Stimulated activated CD4-positive, alpha-beta T cell treated with anti-CD3 and anti-CD28 coated beads, TNF-alpha, amount 100 ng/mL, for 4 hours (primary cell): ENCODE data around the gene TRIML2.

Source experiments
- DNase-seq, 3 experiments: peaks; one replicate each; pipeline ENCODE4 v3.0.0-alpha.2; 2020; ENCODE audit warnings: low read depth in 3 of 3

The TRIML2 gene, protein sequence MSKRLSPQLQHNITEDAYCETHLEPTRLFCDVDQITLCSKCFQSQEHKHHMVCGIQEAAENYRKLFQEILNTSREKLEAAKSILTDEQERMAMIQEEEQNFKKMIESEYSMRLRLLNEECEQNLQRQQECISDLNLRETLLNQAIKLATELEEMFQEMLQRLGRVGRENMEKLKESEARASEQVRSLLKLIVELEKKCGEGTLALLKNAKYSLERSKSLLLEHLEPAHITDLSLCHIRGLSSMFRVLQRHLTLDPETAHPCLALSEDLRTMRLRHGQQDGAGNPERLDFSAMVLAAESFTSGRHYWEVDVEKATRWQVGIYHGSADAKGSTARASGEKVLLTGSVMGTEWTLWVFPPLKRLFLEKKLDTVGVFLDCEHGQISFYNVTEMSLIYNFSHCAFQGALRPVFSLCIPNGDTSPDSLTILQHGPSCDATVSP

DNA sequence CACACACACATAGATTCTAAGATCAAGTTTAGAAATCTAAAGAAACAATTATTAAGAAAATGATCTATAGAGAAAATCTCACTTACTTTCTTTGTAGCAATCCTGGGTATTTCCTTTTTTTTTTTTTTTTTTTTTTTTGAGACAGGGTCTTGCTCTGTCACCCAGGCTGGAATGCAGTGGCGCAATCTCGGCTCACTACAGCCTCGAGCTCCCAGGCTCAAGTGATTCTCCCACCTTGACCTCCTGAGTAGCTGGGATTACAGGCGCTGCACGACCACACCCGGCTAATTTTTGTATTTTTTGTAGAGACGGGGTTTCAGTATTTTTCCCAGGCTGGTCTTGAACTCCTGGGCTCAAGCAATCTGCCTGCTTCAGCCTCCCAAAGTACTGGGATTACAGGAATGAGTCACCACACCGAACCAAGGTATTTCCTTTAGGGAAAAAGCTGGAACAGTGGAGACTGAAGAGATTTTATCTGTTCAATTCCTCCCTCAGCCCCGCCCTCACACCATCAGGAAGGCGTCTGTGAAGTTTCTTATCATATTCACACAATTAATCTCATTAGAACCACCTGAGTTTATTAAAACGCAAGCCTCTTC lies at the start of gene TRIML2:
TSS of gene TRIML2 (minus strand) at position 447 of the 599 bp plus-strand sequence. CDS start 4,235 bp downstream, outside the sequence.
- no peak for DNase-seq

DNA sequence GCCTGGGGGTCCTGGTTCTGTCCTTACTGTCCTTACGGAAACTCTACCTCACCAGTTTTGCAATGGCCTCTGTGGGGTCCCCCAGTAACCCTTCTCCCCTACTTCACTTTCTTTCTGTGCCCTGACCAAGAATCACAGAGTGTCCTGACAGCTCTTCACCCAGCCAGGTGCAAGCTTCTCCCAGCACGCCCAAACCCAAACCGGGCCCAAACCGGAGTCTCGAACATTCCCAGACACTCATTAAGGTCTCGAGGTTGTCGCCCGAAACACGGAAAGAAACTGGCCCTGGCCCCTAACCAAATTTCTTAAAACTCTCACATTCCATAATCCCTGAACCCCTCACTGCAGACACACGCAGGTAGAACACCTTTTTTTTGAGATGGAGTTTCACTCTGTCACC lies 48.9 kb upstream of the TRIML2 start:
- DNase-seq, result no peak

DNA sequence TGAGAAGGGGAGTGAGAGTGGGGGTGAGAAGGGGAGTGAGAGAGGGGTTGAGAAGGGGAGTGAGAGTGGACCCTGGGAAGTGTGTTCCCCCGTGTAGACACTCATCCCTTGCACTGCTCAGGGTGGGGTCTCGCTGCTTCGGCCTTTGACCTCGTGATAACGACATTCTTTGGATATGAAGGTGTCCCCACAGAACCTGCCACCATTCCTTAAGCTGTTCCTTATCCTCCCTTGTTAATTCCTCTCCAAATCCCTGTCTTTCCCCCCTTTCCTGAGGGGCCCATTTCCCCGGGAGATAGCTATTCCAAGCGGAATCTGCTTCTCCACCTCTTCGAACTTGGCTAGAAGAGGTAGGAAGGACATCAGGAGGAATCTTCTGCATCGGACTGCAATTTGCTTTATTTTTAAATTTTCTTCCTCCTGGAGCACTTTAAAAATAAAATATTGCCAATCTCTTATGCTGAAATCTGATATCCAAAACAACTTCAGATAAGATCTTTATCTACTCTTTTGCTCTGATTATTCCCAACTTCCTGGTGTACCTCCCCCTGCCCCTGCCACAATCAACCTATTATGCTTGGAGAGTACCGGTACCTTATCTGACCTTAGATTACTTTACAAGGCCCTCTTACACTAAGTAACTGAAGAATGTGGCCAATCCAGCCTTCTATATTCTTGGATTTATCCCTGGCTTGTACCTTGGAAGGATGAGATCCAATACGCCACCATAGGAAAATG lies 45.4 kb upstream of the TRIML2 start:
- no peak for DNase-seq

DNA sequence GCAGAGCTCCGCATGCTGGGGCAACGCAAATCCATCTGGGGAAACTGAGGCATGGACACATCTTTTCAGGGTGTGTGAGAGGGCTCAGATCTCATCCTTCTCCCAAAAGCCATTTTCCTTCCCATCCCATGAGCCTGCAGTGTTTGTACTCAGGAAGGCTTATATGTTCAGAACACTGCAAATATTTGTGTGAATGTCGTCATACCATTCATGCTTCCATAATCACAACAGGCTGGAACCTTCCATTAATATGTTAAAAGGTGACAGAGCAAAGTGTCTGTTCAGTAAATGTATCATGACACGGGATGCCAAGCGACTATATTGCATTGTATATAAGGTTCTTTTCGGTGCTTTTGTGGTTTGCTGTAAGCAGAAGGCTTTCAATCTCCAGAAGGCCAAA lies 38.4 kb upstream of the TRIML2 start:
- DNase-seq, result no peak

DNA sequence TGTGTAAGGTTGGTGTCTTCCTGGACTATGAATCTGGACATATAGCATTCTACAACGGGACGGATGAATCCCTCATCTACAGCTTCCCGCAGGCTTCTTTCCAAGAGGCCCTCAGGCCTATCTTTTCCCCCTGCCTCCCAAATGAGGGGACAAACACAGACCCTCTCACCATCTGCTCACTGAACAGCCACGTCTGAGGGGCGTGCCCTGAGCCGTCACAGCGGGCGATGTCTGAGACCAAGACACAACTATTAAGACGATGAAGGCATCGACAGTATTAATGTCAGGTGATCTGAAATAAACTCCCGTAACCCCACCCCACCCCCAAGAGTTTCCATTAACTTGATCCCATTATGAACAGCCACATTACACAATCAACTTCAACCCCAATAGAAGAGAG lies 37.8 kb upstream of the TRIML2 start:
- DNase-seq, result no peak

DNA sequence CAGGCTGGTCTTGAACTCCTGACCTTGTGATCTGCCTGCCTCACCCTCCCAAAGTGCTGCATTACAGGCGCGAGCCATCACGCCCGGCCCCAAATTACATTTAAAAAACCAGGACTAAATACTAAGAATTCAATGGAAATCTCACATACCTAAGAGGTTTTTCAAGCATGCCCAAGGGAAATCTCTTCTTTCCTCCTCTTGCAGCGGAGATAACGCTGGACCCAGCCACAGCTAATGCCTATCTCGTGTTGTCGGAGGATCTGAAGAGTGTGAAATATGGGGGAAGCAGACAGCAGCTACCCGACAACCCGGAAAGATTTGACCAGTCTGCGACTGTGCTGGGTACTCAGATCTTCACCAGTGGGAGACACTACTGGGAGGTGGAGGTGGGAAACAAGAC lies 37.2 kb upstream of the TRIML2 start:
- DNase-seq, result no peak

DNA sequence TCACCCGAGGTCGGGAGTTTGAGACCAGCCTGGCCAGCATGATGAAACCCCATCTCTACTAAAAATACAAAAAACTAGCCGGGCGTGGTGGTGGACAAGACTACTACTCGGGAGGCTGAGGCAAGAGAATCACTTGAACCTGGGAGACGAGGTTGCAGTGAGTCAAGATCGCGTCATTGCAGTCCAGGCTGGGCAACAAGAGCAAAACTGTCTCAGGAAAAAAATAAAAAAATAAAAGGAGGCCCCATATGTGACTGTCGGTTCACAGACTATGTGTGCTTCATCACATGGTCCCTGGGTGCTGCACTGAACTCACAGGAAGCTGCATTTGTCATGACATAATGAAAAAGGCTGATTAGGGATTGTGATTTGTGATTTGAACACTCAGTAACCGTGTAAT lies 36.2 kb upstream of the TRIML2 start:
- no peak for DNase-seq

DNA sequence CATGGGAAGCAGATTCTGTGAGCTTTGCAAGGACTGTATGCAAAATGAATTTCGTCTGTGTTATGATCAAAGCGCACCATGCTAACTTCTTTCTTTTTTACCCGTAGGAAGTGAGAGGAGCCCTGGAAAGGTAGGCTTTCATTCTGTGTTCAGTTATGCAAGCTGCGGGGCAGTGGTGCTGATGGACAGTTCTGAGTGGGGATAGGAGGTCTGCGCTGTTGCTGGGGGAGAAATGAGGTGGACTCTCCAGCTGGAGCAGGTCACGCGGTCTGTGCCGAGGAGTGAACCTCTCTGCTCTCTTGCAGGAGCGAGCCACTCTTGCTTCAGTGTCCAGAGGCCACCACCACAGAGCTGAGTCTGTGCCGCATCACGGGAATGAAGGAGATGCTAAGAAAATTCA lies 34.3 kb upstream of the TRIML2 start:
- no peak for DNase-seq

DNA sequence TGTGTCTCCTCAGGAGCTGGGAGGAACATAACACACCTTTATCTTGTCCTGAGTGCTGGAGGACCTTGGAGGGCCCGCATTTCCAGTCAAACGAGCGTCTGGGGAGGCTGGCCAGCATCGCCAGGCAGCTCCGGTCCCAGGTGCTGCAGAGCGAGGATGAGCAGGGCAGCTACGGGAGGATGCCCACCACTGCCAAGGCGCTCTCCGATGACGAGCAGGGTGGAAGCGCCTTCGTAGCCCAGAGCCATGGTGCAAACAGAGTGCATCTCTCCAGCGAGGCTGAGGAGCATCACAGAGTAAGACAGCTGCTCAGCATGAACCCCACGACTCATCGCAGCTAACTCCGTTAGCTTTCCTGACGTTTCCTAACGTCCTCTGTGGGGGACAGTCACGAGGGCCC lies 30.3 kb upstream of the TRIML2 start:
- no peak for DNase-seq

DNA sequence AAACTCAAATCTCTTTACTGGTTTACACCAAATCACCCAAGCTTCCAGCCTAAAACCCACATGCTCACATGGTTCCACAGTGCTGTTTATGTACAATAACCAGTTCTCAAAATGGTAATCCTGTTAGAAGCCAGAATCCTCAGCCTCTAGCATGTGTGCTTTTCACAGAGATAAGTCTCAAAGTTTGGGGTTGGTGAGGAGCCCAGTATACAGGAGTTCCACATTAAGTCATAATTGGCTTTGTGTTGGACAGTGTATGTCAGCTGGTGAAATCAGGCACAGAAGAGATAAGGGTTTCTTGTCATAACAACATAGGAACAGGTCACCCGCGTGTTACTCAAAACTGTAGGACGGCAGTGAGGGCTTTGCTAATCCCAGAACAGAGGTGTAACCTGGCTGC lies 29.7 kb upstream of the TRIML2 start, which contains the start of gene TRIML1:
TSS of gene TRIML1 (plus strand) at position 301 of the 400 bp plus-strand sequence. CDS start 118 bp downstream, outside the sequence.
- DNase-seq, result no peak

DNA sequence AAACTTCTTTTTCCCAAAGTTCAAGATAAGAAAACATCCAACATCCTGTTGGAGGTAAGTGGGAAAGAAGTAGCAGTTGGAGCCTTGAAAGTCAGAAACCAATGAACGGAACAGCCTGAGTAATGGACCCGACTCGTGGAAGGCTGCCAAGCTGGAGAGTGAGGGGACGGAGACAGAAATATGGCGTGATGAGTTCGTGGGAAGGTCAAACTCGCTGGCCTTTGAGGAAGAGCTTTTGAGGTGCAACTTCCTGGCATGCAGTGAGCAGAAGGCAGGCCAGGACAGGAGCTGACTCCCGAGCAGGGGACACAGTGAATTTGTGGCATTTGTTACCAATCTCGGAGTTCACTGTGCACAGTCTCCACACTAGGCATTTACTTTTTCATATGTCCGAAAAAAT lies 28.8 kb upstream of the TRIML2 start:
- DNase-seq, result no peak

DNA sequence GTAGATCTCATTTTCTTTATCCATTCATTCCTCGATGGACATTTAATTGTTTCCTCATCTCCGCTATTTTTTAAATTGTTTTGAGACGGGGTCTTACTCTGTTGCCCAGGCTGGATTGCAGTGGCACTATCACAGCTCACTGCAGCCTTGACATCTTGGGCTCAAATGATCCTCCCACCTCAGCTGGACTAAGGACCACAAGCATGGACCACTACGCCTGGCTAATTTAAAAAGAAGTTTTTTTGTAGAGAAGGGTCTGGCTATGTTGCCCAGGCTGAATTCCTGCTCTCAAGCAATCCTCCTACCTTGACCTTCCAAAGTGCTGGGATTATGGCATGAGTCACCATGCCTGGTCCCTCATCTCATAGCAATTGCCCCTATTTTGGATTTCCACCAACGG lies 22.8 kb upstream of the TRIML2 start:
- no peak for DNase-seq

DNA sequence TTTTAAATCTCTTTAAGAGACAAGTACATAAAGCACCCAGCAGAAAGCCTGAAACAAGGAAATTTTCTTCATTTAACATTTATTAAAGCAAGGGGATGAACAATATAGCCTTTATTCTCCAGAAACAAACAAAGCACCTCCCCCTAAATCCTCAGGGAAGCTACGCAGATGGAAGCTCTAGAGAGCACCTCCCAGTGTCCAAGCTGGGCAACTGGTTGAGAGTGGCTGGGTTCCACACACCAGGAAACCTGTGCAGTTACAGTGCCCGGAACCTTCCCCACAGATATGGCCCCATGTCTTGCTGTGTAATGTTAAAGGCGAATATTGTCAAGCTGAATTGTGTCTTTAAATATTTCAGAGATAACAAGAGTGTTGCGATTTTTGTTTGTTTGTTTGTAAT lies 21.0 kb upstream of the TRIML2 start:
- no peak for DNase-seq

DNA sequence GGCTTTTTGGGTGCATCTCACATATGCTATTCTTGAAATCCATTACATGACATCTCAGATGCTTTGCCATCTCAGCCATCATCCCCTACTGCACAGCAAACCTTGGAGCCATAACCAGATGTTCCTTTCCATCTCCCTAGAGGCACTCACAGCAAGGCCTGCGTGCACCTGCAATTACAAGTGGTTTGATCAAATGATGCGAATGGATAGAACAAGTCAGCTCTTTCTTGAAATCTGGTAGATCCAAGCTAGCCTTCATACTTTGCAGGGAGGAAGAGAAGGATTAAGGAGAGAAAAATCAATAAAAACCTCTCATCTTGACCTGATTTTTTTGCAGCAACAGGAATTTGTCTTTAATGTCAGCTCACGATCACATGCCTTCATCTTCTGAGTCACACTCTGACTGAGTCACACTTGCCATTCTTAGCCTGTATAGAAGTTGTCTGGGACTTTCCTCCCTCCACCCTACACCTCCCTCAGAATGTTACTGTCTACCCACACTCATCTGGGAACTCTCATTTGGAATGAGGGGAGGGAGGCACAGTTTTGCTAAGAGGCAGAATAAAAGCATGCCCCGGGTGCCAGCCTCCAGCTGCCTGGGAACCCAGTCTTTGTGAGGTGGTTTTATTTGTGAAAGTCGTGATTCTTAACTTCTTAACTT lies 17.9 kb upstream of the TRIML2 start:
- DNase-seq, result no peak

DNA sequence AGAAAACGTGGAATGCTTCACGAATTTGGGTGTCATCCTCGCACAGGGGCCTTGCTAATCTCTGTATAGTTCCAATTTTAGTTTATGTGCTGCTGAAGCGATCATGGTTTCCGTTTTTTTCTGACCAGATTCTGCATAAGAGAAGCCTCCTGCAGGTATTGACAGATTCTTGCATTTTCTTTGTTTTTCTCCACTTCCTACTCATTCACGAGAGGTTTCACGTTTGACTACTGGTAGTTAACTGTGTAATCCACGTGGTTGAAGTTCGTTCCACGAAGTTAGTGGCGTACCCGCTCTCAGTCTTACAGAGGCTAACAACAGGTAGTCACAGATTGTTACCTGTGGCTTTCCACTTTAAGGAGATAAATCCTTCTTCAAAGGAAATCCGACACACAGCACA lies 12.1 kb upstream of the TRIML2 start:
- DNase-seq, result no peak

DNA sequence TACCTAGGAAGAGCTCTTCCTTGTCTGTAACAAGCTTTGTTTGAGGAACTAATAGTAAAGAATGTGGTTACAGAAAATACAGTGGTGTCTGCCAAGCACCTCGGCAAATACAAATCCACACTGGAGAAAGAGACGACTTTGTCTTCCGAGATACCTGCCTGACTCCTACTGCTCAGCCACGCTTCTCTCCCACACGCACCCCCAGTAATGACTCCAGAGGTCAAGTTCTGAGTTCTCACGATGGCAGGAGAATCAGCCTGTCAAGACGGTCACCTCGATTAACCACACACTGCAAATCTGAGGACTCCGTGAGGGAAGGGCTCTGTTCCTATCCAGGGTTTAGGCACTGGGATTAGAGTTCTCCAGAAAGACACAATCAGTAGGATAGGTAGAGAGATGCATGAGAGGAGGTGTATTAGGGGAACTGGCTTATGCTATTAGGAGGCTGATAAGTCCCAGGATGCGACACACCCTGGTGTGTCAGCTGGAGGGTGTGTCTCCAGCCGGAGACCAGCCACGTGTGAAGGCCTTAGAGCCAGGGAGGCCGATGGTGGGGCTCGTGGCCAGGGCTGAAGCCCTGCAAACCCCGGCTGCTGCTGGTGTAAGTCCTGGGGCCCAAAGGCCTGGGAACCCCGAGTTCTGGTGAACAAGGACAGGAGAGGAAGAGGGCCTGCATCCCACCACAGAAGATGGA lies 8.4 kb upstream of the TRIML2 start:
- DNase-seq, result no peak

DNA sequence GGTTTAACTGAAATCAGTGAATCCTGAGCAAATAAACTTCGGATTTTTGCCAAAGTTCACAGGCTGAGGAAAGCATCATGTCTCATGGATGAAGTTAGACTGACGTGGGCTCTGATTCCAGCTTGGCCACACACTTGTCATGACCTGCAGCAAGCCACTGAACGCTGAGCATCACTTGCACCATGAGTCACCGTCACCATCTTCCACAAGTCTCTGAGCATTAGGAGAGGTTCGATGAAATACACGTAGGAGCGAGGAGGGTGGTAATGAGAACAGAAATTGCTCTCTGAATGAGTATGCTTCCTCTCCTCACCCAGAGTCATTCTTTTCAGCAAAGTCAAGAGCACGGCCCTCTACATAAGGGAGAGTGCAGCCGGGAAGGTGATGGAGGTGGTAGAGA lies 3.8 kb upstream of the TRIML2 start:
- no peak for DNase-seq

DNA sequence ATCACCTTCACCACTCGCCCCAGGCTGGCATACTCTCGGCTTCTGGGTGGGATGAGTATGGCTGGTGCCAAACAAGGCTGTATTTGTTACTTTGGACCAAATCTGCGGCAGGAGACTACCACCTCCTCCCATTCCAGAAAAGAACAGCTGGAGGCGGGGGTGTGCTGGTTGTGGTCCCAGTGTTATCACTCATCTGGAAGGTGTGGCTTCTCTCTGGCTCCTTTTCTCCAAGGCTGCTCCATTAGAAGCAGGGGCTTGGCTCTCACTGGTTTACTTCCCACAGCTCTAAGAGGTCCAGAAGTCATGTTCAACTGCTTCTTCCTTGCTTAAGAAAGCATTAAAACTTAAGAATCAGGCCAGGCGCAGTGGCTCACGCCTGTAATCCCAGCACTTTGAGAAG lies 2.6 kb upstream of the TRIML2 start:
- no peak for DNase-seq

DNA sequence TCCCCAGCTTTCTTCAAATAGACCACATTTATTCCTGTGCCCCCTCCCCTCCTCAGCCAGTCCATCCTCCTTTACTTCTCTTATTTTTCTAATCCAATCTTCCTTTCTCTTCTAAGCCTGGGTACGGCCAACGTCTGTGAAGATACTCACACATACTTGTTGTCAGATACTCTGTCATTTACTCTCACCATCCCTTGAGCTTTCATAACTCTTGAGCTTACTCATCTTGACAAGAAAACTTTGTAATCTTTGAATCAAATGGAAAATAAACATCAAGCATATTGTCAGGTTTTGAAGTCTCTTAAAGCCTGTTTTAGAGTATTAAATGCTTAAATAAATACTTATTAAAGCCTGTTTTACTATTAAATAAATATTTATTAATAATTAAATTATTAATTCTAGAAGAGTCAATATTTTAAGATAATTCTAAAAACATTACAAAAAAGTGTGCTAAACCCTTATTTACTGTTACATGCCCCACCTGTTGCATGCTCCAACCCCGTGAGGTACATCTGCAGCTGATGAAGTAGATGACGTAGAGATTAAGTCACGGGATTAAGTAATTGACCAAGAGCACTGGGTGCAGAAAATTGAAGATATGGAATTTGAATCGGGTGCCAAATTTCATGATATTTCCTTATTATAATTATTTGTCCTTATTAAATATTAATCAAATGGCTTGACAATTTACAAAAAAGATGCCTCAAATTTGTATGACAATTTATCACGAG lies 1.5 kb upstream of the TRIML2 start:
- no peak for DNase-seq

DNA sequence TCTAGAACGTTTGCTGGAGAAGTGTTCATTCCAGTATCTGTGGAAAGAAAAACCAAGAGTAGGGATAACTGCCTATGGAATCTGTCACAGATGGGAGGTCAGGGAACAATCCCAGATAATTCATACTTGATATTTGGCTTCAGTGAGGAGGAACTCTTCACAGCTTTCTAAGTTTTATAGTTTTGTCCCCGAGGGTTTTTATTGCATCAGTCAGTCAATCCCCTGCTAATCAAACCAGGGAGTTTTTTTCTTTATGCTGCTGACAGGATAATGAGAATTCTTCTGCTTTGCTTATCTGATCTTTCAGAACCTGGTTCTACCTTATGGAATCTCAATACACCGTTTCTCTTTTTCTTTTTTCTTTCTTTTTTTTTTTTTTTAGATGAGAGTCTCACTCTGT lies 633 bp upstream of the TRIML2 start:
- no peak for DNase-seq
